ENCODE data around the gene DENND5B. TPM values are rescaled to one million over a fixed set of nuclear protein-coding genes. Genes with fewer than 3 reads are reported as not detected.

The DENND5B gene
- total and polyA plus RNA-seq, 10 donors: 4.5 to 42.5 (median 24.6) TPM

- TF ChIP-seq CTCF (IDR thresholded peaks at IDR 0.05 in 8 of 11, conservative IDR thresholded peaks at IDR 0.05 in 3 of 11) (no peak), POLR2AphosphoS5 (IDR thresholded peaks at IDR 0.05) (no peak), POLR2A (IDR thresholded peaks at IDR 0.05) (no peak)
- Histone ChIP-seq H3K36me3 (peaks cover 0 to 23% (median 4%) of the 10 kb centered on the region in 6 donors), H3K9me3 (no peaks in the 10 kb centered on the region), H3K27ac (no peak overlapping the region), H3K4me1 (peaks cover 0 to 12% (median 0%) of the 10 kb centered on the region in 6 donors), H3K4me3 (no peak overlapping the region), H3K27me3 (replicated peaks in 1 of 7) (no peaks in the 10 kb centered on the region)
- intact Hi-C loops (cut with DNase I; ENCODE audit: low total_unique reads): no loop called here
- DNase-seq: no peak
These were observed 94.7 kb downstream of the DENND5B start for GRCh38 chr12:31496257-31496656.

DNA sequence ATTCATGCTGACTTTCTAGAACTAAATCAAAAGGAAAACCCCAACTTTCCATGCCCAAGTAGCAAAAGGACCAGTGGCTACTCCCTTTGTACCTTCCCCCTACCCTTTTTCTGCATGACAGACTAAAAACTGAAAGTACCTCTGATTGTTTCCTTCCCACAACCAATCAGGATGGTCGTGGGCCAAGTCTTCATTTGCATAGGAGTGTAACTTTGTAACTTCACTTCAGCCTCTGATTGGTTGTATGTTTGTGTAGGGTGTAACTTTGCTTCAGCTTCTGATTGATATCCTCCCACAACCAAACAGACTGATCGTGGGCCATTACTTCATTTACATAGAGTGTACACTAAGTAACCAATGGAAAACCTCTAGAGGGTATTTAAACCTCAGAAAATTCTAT, 96.5 kb downstream of the DENND5B start:
- WGBS, 5 donors: 70 to 92% (median 75%) methylated on average over 2 of the region's 2 CpGs
- H3K36me3 ChIP-seq: peaks cover 0 to 32% (median 5%) of the 10 kb centered on the region in 6 donors
- no peak overlapping the region for H3K4me3 ChIP-seq
- no peak for DNase-seq
- no peak for TF ChIP-seq POLR2A (IDR thresholded peaks at IDR 0.05)
- no peak for TF ChIP-seq CTCF (IDR thresholded peaks at IDR 0.05 in 8 of 11, conservative IDR thresholded peaks at IDR 0.05 in 3 of 11)
- no peak for TF ChIP-seq POLR2AphosphoS5 (IDR thresholded peaks at IDR 0.05)
- H3K27me3 ChIP-seq (replicated peaks in 1 of 7): no peaks in the 10 kb centered on the region
- no peaks in the 10 kb centered on the region for H3K9me3 ChIP-seq
- H3K27ac ChIP-seq: no peak overlapping the region
- H3K4me1 ChIP-seq: peaks cover 0 to 11% (median 0%) of the 10 kb centered on the region in 6 donors
- intact Hi-C loops (cut with DNase I; ENCODE audit: low total_unique reads): no loop called here

- TF ChIP-seq CTCF (IDR thresholded peaks at IDR 0.05 in 8 of 11, conservative IDR thresholded peaks at IDR 0.05 in 3 of 11) (no peak), POLR2AphosphoS5 (IDR thresholded peaks at IDR 0.05) (no peak), POLR2A (IDR thresholded peaks at IDR 0.05) (no peak)
- H3K27me3 ChIP-seq (replicated peaks in 1 of 7): no peaks in the 10 kb centered on the region
- no peak overlapping the region for H3K27ac ChIP-seq
- intact Hi-C loops (cut with DNase I; ENCODE audit: low total_unique reads): no loop called here
- no peaks in the 10 kb centered on the region for H3K4me1 ChIP-seq
- 93 to 96% (median 94%) methylated on average over 2 of the region's 2 CpGs for WGBS, 5 donors
- H3K36me3 ChIP-seq: peaks cover 0 to 46% (median 5%) of the 10 kb centered on the region in 6 donors
- no peak for DNase-seq
- H3K9me3 ChIP-seq: no peaks in the 10 kb centered on the region
- no peak overlapping the region for H3K4me3 ChIP-seq
These were observed 98.2 kb downstream of the DENND5B start for GRCh38 chr12:31492599-31493196.

DNA sequence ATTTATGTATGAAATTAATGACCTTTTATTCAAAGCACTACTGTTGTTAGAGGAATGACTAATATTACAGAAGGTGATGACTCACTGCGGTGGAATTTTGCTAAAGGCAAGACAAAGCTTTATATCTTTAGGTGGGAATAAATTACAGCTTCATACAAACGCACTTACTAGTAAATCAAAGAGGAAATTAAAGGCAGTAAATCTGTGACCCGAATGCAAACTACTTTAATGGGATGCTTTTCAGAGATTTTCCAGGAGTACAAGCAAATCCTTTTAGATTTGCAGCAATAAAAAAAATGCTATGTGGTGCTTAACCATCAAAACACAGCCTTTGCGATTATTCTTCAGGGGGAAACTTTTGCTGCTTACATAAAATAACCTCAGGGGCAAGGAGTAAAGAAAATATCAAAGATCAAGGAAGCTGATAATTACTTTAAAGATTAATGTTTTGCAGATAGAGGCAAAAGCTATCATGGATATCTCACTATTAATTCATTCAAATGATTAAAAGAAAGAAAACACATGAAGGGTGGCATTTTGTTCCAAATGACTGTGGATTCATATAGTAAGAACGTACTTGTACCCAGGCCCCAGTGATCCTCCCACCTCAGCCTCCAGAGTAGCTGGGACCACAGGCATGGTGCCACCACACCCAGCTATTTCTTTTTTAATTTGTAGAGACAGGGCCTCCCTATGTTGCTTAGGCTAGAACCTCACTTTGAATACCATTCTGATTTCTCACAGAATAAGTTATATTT, 98.9 kb downstream of the DENND5B start:
- intact Hi-C loops (cut with DNase I; ENCODE audit: low total_unique reads): no loop called here

More for the DNA sequence above, 98.9 kb downstream of the DENND5B start:
- Histone ChIP-seq H3K36me3 (peaks cover 0 to 48% (median 5%) of the 10 kb centered on the region in 6 donors), H3K4me3 (no peak overlapping the region), H3K27me3 (replicated peaks in 1 of 7) (no peaks in the 10 kb centered on the region), H3K9me3 (no peaks in the 10 kb centered on the region), H3K27ac (no peak overlapping the region), H3K4me1 (no peaks in the 10 kb centered on the region)
- 79 to 85% (median 83%) methylated on average over 5 of the region's 5 CpGs for WGBS, 5 donors
- TF ChIP-seq CTCF (IDR thresholded peaks at IDR 0.05 in 8 of 11, conservative IDR thresholded peaks at IDR 0.05 in 3 of 11) (no peak), POLR2AphosphoS5 (IDR thresholded peaks at IDR 0.05) (no peak), POLR2A (IDR thresholded peaks at IDR 0.05) (no peak)
- no peak for DNase-seq
